SU-DHL-6 (cell line): ENCODE results near the gene TESMIN.

Experiments
- CTCF ChIP-seq: fragments of 200-600 bp; sonication (generic); IDR thresholded peaks from one replicate; pipeline ENCODE4 v1.5.1; 2017; ENCODE audit warnings: antibody characterized with exemption, mild to moderate bottlenecking, low read length, moderate library complexity; ENCODE audit not compliant: insufficient read depth, poor library complexity, severe bottlenecking
- EZH2phosphoT487 ChIP-seq: fragments of 200-600 bp; sonication (generic), shearing (Covaris generic); conservative IDR thresholded peaks from 2 replicates; pipeline ENCODE4 v1.6.1; 2018; ENCODE audit warnings: mild to moderate bottlenecking, antibody characterized with exemption, low read length, moderate library complexity, mixed read lengths

- no peak for TF ChIP-seq CTCF
- no peak for TF ChIP-seq EZH2phosphoT487
Observed at GRCh38 chr11:68667511-68668500, 83.5 kb downstream of the TESMIN start.
